Measurements from ENCODE around the gene WDR76.

DNA sequence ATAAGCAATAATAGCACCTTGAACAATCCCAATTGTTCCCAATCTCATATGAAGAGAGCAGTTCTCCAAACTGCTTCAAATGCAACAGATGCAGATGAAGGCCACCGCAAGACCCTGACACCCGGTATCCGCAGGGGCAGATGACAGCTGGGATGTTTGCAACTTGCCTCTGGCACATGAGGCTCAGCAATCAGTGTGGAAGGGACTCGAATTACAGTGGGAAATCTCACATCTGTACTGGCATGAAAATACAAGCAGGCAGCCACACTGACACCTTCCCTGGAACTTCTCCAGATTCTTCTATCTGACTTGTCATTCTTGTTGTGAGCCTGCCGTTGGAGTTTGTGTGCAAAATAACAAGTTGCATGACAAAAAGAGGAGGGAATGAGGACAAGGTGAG is 68.8 kb downstream of the WDR76 start:
- TF ChIP-seq, protein P1, sequence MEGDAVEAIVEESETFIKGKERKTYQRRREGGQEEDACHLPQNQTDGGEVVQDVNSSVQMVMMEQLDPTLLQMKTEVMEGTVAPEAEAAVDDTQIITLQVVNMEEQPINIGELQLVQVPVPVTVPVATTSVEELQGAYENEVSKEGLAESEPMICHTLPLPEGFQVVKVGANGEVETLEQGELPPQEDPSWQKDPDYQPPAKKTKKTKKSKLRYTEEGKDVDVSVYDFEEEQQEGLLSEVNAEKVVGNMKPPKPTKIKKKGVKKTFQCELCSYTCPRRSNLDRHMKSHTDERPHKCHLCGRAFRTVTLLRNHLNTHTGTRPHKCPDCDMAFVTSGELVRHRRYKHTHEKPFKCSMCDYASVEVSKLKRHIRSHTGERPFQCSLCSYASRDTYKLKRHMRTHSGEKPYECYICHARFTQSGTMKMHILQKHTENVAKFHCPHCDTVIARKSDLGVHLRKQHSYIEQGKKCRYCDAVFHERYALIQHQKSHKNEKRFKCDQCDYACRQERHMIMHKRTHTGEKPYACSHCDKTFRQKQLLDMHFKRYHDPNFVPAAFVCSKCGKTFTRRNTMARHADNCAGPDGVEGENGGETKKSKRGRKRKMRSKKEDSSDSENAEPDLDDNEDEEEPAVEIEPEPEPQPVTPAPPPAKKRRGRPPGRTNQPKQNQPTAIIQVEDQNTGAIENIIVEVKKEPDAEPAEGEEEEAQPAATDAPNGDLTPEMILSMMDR (IDR thresholded peaks at IDR 0.05) = no peak
- TF ChIP-seq POLR2A (IDR thresholded peaks at IDR 0.05) = no peak
- TF ChIP-seq EP300 (IDR thresholded peaks at IDR 0.05) = no peak

All from sigmoid colon (tissue), 4 donors.